Fibroblast of villous mesenchyme (primary cell): Measurements from ENCODE around the gene ATXN7. TPM values are rescaled to one million over a fixed set of nuclear protein-coding genes. Genes with fewer than 3 reads are reported as not detected.

Source experiments
- DNase-seq: peaks from one replicate; pipeline ENCODE4 v3.0.0-alpha.2; 2010; ENCODE audit warnings: low read depth
- H3K4me3 ChIP-seq: 2 replicates; pipeline ENCODE4 v1.5.1; 2011; ENCODE audit warnings: low read depth, mild to moderate bottlenecking, low read length
- CTCF ChIP-seq: IDR thresholded peaks from 2 replicates; pipeline ENCODE4 v1.5.1; 2012; ENCODE audit warnings: low read depth, mild to moderate bottlenecking, low read length; ENCODE audit not compliant: insufficient read depth
- total RNA-seq: library from RNA; depleted of rRNA; stranded (reverse); fragments of >200 nt; gene quantifications from 2 replicates; pipeline ENCODE4 v1.2.3, GENCODE V29; 2012

Gene ATXN7
- total RNA-seq, 1 donor, result 14.7 TPM

GRCh38 chr3:63960048-63960711, 96.5 kb downstream of the ATXN7 start:
- TF ChIP-seq CTCF, result no peak
- H3K4me3 ChIP-seq, result peak overlapping the region; percentile 54
- peak; percentile 83 for DNase-seq

- peak; percentile 73 for DNase-seq
- peak; percentile 71 for TF ChIP-seq CTCF
- H3K4me3 ChIP-seq, result no peak overlapping the region
These were observed 98.2 kb downstream of the ATXN7 start for GRCh38 chr3:63961891-63962290.

GRCh38 chr3:63963496-63963895, 99.8 kb downstream of the ATXN7 start:
- no peak for TF ChIP-seq CTCF
- no peak overlapping the region for H3K4me3 ChIP-seq
- DNase-seq, result no peak

GRCh38 chr3:63964681-63965485, 101.2 kb downstream of the ATXN7 start:
- no peak for TF ChIP-seq CTCF
- DNase-seq, result no peak
- no peak overlapping the region for H3K4me3 ChIP-seq

- TF ChIP-seq CTCF, result no peak
- DNase-seq, result no peak
- no peak overlapping the region for H3K4me3 ChIP-seq
These were observed 102.3 kb downstream of the ATXN7 start for GRCh38 chr3:63966007-63966406.

GRCh38 chr3:63966871-63967270, 103.2 kb downstream of the ATXN7 start:
- no peak for TF ChIP-seq CTCF

More at GRCh38 chr3:63966871-63967270, 103.2 kb downstream of the ATXN7 start:
- DNase-seq, result no peak
- H3K4me3 ChIP-seq, result no peak overlapping the region
